ENCODE measurements around the gene SASH1.

The SASH1 gene

DNA sequence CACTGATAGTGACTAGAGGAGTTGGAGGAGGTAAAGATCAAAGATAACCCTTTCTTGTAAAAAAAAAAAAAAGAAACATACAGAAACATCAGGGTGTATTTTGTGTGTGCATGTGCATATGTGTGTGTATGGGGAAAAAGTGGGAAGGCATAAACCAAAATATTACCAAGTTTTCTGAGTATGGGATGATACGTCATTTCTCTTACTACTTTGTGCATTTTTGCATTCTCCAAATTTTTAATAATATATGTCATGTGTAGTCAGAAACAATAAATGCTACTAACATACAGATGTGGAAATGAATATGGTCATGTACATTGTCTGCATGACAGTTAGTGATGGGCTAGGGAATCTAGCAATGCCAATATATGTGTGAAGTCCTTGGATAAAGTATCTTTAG, 161.1 kb downstream of the SASH1 start:
- DNase-seq: no peak

GRCh38 chr6:148507774-148508173, 165.1 kb downstream of the SASH1 start:
- DNase-seq: no peak

DNA sequence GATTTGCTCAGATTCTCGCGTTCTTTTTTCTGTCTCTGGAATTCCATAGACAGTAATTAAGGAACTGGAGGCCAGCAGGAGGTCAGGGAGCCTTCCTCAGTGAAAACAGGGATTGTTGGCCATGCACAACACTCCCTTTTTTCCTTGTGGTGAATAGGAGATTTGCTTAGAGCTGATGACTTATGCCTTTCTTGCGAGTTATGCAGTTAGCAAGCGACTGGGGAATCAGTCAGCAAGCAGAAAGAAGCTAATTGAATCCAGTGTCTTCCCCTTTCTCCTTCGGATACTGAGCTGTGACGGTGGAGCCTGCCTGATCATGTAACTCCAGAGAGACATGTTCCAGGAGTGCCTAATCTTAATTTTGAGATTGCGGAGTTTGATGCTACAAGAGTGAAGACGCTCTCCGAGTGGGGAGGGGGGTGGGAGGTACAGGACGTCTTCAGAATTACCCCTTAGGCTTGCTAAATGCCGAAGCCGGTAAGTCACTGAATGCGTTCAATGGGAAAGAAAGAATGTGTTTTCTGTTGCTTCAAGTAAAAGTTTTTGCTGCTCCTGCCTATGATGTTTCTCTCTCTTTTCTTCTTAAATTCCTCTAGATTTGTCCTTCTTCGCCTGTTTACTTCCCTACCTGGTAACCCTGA, 165.9 kb downstream of the SASH1 start:
- no peak for DNase-seq

DNA sequence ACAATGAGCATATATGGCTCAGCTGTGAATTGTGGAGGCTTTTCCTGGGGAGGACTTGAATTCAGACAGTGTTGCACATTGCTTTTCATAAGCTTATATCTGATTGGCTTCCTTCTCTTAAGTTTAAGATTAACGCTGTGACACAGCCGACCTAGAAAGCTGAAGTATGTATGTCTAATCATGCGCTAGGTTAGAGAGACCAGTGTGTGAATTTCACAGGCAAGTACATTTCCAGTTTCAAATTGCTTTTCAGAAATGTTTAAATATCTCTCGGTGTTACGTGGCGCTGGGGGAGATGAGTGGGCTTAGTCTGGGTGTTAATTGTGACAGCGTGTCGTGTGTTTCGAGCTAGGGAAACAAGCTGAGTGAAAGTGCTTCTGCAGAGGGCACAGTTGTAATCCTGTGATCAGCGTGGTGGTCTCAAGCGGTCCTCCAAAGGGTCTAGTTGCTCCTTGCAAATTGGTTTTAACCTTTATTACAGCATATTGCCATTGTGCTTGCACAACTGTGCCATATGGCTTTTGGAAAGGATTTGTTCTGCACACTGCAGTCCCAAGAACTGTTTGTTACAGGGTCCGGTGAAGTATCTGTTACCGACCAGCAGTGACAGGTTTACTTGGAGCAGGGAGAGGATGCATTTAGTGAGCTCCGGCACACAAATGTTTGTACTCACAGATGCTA, 166.6 kb downstream of the SASH1 start:
- no peak for DNase-seq

- DNase-seq: no peak
Measured at GRCh38 chr6:148509800-148510581, 167.4 kb downstream of the SASH1 start.

DNA sequence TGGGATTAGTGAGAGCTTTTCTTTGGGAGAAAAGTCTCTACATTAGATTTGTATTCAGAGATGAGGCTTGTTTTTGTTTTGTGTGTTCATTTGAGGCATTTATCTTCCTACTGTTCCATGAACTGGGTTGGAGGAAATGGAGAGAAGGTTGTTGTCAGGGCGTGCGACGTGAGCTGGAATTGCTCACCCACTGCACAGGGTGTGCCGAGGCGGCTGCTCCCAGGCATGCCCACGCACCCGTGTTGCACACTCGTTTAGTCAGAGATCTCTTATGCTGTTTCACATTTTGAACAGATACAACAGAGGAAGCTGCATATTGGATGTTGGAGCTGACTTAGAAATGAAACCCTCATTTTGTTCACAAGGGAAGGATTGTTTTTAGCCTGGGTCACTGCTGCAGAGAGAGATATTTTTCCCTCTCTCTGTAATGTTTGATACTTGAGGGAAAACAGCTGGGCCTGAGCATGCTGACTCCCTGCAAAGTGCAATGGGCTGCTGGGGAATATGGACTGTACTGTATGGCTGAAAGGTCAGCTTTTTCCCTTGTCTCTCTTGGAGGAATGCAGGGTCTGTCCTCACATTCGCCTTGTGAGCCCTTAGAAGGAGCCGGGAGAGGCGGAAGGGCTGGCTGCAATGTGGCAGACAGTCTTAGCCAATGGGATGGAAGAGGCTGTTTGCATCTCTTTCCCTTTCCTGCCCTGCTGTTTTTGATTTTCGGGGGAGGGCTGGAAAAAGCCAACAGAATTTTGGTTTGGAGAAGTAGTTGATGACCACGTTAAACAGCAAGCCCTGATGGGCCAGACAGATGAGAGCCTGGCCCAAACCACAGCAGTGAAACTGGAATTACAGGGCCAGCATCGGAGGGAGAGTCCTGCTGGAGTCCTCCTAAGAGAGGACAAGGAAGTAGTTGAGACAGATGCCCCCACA, 170.8 kb downstream of the SASH1 start:
- DNase-seq: no peak

DNA sequence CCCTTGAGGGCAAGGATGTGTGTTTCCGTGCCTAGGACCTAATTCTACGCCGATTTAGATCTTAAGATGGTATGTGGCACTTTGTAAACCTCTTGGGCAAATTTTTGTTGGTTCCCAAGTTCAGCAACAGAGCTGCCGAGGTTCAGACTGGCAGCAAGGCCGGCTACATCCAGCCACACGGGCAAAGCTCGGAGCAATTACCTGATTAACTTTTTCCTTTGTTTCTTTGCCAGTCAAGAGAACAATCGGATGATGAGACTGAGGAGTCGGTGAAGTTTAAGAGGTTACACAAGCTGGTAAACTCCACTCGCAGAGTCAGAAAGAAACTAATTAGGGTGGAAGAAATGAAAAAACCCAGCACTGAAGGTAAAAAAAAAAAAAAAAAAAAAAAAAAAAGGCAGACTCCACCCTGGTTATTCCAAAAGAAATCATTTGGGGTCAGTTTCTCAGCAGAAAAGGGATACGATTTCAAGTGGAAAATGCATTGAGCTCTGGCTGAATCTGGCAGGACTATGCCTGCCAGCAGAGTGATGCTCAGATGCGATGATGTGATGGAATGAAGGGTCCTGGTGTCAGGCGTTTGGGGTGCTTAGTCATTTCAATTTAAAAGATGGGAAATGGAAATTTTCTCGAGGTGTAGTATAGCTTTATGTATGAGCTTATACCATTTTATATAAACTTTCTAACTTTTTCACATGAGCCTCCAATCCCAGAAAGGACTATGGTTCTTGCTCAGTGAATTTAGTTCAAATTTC, 171.6 kb downstream of the SASH1 start:
- DNase-seq: no peak

DNA sequence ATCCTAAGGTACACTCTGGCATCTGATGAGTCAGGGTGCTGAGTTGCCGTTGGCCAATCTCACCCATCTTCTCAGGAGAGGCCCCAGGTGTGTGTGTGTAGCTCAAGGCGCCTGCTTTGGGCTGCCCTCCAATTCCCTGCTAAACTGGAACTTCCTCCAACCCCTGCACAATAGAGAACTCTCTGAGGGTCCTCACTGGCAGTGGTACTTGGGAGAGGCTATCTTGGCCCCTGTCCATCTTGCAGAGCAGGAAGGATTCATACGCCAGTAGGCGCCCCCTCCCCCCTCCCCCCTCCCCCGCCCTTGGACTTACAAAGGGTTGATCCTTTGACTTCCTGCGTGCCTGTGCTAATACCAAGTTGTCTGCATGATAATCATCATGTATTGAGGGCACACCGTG, 173.6 kb downstream of the SASH1 start:
- no peak for DNase-seq

DNA sequence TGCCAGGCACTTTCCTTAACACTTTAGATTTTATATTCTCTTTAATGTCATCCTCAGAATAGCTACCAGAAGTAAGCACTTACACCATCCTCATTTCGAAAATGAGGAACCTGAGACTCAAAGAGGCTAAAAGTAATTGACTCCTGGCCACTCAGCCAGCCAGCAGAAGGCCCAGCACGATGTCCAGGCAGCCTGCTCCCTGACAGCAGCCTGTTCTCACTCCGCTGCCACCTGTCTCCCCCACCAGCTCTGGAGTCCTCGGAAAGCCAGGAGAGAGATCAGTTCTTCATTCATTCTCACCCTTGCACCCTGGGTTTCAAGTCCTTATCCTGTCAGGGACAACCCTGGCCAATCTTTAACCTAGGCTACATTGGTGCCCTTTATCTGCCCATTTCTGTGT, 174.0 kb downstream of the SASH1 start:
- DNase-seq: no peak

GRCh38 chr6:148517470-148517869, 174.8 kb downstream of the SASH1 start:
- no peak for DNase-seq

DNA sequence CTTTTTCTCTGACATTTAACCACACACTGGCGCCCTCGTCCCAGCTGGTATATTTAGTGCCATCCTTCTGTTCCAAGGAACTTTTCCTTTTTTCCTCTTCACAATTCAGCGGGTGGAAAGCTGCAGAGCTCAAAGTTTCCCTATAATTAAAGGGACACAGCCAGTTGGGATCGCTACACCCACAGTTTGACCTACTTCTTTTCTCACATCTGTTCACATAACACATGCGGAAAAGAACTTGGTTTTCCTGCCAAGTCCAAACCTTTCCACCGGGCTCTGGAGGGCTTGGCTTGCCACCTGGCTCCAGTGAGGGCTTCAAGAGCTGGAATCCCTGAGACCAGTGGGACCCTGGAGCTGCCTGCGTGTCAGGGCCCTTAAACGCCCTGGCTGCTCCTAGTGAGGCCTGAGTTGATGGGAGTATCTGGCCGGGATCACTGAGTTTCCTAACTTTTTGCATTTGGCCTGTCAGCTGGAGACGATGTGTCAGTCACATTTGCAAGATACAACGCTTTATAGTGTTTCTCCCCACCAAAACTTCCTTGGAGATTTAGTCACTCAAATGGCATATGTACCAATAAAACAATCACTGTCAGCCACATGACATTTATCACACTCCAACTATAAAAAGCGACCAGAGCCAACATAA, 176.0 kb downstream of the SASH1 start:
- DNase-seq: no peak

DNA sequence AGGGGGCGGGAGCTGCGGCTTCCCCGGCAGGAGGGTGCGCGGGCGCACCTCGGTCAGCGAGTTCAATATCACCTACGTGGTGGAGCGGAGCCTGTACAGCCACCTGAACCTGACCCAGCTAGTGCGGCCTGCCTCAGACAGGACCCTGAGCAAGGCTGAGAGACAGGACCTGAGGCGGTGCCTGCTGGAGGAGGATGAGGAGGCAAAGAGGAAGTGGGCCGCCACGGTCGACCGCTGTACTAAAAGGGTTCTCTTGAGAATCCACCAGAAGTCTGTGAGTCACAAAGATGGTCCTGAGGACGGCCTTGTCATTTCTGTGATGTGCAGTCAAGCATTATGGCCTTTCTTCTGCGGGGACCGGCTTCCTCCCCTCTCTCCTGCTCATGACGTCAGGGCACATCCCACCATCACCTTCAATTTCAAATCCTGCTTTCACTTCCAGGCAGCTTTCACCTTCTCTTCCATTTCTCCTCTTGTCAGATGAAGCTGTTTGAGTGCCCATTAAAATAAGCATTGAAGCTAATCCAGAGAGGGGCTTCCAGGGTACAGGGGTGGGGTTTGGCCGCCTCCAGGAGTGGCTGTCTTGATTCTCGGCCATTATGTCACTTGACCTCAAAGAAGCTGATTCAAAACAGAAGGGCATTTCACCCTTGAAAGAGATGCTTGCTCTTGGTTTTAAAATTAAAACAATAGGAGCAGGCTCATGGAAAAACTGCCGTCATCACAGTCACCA, 177.6 kb downstream of the SASH1 start:
- no peak for DNase-seq

DNA sequence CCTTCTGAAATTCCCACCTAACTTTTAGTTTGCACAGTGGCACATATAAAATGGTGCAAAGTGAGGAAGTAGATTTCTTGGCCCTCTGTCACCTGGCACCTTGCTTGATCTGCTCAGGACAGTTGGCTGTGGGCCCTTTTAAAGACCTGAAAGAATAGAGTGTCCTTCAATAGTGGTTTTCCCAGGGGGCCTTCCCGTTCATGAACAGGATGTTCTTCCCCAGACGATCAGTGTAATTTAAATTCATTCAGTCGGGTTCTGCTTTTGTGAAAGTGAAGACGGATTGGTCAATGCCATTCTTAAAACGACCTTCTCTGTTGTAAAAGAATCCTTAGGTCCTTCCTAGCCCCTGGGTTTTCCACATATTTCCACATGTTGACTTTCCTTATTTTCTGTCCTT, 178.5 kb downstream of the SASH1 start:
- DNase-seq: no peak

DNA sequence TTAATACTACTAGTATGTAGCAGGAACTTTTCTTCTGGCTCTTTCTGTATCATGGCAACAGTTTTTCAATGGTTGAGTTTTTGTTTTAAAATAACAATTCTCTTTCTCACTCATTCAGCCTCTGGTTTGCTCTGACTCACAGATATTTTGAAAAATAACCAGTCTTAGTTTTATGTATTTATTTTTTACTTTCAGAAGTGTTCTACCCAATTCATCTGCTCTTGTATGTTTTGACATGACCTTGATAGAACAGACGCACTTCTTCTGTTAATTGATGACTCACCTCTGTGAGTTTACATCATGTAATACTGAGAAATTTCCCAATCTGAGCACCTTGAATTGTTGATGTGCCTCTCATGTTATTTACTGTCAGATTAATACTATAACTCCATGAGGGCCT, 178.9 kb downstream of the SASH1 start:
- DNase-seq: no peak

- no peak for DNase-seq
Measured at GRCh38 chr6:148523048-148523447, 180.4 kb downstream of the SASH1 start.

DNA sequence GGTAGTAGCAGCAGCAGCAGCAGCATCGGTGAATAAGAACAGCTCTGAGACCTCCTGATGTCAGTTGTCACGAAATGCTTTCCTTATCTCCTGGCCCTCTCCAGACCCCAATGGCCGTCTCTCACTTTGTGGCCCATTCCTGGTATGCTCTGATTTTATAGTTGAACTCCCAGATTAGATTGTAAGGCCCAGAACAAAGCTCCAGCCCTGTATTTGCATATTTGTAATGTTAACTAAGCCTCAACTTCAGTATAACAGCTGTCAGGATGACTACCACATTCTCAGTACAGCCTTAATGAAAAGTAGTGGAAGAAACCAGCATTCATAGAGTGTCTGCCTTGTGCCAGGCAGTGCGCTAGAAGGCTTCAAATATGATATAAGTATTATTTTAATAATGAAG, 180.9 kb downstream of the SASH1 start:
- DNase-seq: no peak

- DNase-seq: no peak
Measured at GRCh38 chr6:148524471-148524882, 181.8 kb downstream of the SASH1 start.

DNA sequence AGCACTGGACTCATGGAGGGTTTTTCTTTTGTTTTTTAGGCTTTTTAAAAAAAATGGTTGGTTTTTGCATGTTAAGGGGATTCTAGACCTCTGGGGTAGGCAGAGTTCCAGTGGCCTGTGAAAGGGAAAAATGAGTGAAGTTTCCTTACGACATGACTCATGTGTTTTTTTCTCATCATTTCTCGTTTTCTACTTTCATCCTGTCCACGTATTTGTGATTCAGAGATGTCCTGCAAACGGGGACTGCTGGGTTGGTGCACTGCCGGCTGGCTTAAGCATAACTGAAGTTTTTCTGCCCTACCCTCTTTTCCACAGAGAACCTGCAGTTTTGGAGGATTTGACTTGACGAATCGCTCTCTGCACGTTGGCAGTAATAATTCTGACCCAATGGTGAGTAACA, 182.3 kb downstream of the SASH1 start:
- no peak for DNase-seq

GRCh38 chr6:148525453-148525852, 182.8 kb downstream of the SASH1 start:
- DNase-seq: no peak

DNA sequence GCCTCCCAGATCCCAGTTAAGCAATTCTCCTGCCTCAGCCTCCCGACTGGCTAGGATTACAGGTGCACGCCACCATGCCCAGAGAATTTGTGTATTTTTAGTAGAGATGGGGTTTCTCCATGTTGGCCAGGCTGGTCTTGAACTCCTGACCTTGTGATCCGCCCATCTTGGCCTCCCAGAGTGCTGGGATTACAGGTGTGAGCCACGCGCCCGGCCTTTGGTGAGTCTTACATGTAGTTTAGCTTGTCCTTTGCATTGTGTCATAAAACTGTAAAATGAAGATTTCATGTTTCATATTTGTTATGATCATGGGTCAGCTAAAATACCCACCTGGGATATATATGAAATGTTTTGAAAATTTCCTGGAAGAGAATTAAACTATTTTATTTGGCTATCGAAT, 183.5 kb downstream of the SASH1 start:
- DNase-seq: no peak

- DNase-seq: no peak
Measured at GRCh38 chr6:148528292-148528691, 185.7 kb downstream of the SASH1 start.
